Tibial artery (tissue), 4 donors: Measurements from ENCODE around the gene BOC.

Experiments
- DNase-seq, 2 donors: peaks; one replicate each; pipeline ENCODE4 v3.0.0-alpha.2; 2019
- H3K27ac ChIP-seq, 2 donors: fragments of 200-600 bp; sonication (generic) in 1 of 2; 1 replicate in 1 of 2; 2 replicates in 1 of 2; pipeline ENCODE4 v1.5.1; 2018 to 2019; ENCODE audit warnings: mild to moderate bottlenecking in 1 of 2
- H3K27me3 ChIP-seq, 2 donors: fragments of 200-600 bp; sonication (generic) in 1 of 2; one replicate each; pipeline versions ENCODE4 v1.5.1 to v1.6.0; 2016 to 2019
- H3K36me3 ChIP-seq, 3 donors: fragments of 200-600 bp; sonication (generic) in 2 of 3; one replicate each; pipeline ENCODE4 v1.5.1; 2016 to 2019; ENCODE audit warnings: mild to moderate bottlenecking in 2 of 3
- H3K4me1 ChIP-seq, 4 donors: fragments of 200-600 bp; sonication (generic) in 2 of 4; 1 replicate in 3 of 4; 2 replicates in 1 of 4; pipeline ENCODE4 v1.5.1; 2016 to 2019
- H3K4me3 ChIP-seq, 2 donors: fragments of 200-600 bp; sonication (generic) in 1 of 2; 1 replicate in 1 of 2; 2 replicates in 1 of 2; pipeline ENCODE4 v1.5.1; 2018 to 2019; ENCODE audit warnings: mild to moderate bottlenecking in 2 of 2
- H3K9me3 ChIP-seq, 3 donors: fragments of 200-600 bp; sonication (generic) in 1 of 3; one replicate each; pipeline ENCODE4 v1.5.1; 2016 to 2019
- intact Hi-C: fragments of 100-400 bp; cut with DNase I; formaldehyde crosslinking; loops from one replicate; pipeline ENCODE4 v1.15.0; 2023; ENCODE audit warnings: low total_unique reads
- TF ChIP-seq, protein P1 (sequence below), 2 experiments: fragments of 200-600 bp in 1 of 2; fragments of 450-650 bp in 1 of 2; IDR thresholded peaks; one replicate each; pipeline ENCODE4 v1.5.1; 2017 to 2019; ENCODE audit warnings: antibody characterized with exemption in 2 of 2, mild to moderate bottlenecking in 1 of 2, moderate library complexity in 1 of 2

Gene BOC

DNA sequence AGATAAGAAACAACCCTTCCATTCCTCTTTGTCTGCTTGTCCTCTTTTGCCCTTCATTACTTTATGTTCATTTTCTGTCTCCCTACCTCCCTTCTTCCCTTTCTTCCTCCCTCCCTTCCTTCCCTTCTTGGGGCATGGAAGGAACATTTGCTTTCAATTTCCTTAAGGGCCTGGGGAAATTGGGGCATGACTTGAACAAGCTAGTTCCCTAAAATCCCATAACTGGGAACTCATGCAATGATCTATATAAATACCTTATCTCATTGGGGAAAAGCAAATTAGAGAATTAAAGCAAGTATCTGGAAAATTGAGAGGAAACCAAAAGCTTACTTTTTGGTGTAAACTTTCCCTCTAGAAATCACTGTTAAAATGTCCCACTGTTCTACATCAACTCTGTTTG is 35.7 kb downstream of the BOC start:
- TF ChIP-seq, protein P1, sequence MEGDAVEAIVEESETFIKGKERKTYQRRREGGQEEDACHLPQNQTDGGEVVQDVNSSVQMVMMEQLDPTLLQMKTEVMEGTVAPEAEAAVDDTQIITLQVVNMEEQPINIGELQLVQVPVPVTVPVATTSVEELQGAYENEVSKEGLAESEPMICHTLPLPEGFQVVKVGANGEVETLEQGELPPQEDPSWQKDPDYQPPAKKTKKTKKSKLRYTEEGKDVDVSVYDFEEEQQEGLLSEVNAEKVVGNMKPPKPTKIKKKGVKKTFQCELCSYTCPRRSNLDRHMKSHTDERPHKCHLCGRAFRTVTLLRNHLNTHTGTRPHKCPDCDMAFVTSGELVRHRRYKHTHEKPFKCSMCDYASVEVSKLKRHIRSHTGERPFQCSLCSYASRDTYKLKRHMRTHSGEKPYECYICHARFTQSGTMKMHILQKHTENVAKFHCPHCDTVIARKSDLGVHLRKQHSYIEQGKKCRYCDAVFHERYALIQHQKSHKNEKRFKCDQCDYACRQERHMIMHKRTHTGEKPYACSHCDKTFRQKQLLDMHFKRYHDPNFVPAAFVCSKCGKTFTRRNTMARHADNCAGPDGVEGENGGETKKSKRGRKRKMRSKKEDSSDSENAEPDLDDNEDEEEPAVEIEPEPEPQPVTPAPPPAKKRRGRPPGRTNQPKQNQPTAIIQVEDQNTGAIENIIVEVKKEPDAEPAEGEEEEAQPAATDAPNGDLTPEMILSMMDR (IDR thresholded peaks at IDR 0.05): no peak
- H3K4me1 ChIP-seq: peaks cover 0 to 16% (median 7%) of the 10 kb centered on the region in 4 donors
- no peak for DNase-seq
- H3K27ac ChIP-seq: peak overlapping the region; percentile 43 to 54
- peaks cover 0 to 19% (median 11%) of the 10 kb centered on the region in 3 donors for H3K36me3 ChIP-seq
- intact Hi-C loops: no loop called here
- H3K27me3 ChIP-seq: no peaks in the 10 kb centered on the region
- H3K4me3 ChIP-seq: no peak overlapping the region
- no peaks in the 10 kb centered on the region for H3K9me3 ChIP-seq

GRCh38 chr3:113247675-113248458 is 36.5 kb downstream of the BOC start:
- Histone ChIP-seq H3K36me3 (peaks cover 0 to 26% (median 12%) of the 10 kb centered on the region in 3 donors), H3K27ac (peak overlapping the region; percentile 54 to 62), H3K4me1 (peaks cover 0 to 16% (median 7%) of the 10 kb centered on the region in 4 donors), H3K9me3 (no peaks in the 10 kb centered on the region), H3K27me3 (no peaks in the 10 kb centered on the region), H3K4me3 (no peak overlapping the region)
- intact Hi-C loops: no loop called here
- no peak for DNase-seq
- TF ChIP-seq, protein P1 (IDR thresholded peaks at IDR 0.05): no peak

- intact Hi-C loops: no loop called here
- no peaks in the 10 kb centered on the region for H3K9me3 ChIP-seq
These were observed 37.8 kb downstream of the BOC start for GRCh38 chr3:113249111-113249510.

DNA sequence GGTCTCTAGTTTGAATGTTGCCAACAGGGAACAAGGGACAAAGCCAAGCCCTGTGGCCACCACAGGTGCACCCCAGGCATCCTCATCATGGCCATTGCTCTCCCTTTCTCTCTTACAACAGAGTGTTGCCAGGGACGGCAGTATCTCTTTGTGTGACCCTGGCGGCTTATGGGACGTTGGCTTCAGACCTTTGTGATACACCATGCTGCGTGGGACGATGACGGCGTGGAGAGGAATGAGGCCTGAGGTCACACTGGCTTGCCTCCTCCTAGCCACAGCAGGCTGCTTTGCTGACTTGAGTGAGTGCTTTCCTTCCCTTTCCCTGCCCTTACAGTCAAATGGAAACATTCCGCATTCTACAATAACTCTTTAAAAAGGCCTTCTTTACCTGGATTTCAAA is 38.2 kb downstream of the BOC start:
- H3K36me3 ChIP-seq: peaks cover 0 to 26% (median 12%) of the 10 kb centered on the region in 3 donors
- H3K9me3 ChIP-seq: no peaks in the 10 kb centered on the region
- H3K4me1 ChIP-seq: peaks cover 0 to 30% (median 12%) of the 10 kb centered on the region in 4 donors
- H3K27ac ChIP-seq: no peak overlapping the region
- TF ChIP-seq, protein P1 (IDR thresholded peaks at IDR 0.05): no peak
- intact Hi-C loops: no loop called here
- no peaks in the 10 kb centered on the region for H3K27me3 ChIP-seq
- DNase-seq: no peak
- no peak overlapping the region for H3K4me3 ChIP-seq

More at GRCh38 chr3:113249111-113249510, 37.8 kb downstream of the BOC start:
- Histone ChIP-seq H3K27ac (peak overlapping the region; percentile 54 to 62), H3K36me3 (peaks cover 0 to 26% (median 12%) of the 10 kb centered on the region in 3 donors), H3K4me1 (peaks cover 0 to 25% (median 10%) of the 10 kb centered on the region in 4 donors), H3K27me3 (no peaks in the 10 kb centered on the region), H3K4me3 (no peak overlapping the region)
- TF ChIP-seq, protein P1 (IDR thresholded peaks at IDR 0.05): no peak
- no peak for DNase-seq

- H3K4me1 ChIP-seq: peaks cover 0 to 32% (median 15%) of the 10 kb centered on the region in 4 donors
- H3K27me3 ChIP-seq: no peaks in the 10 kb centered on the region
- DNase-seq: no peak
- peaks cover 0 to 26% (median 14%) of the 10 kb centered on the region in 3 donors for H3K36me3 ChIP-seq
- H3K4me3 ChIP-seq: no peak overlapping the region
- H3K27ac ChIP-seq: no peak overlapping the region
- intact Hi-C loops: no loop called here
- no peaks in the 10 kb centered on the region for H3K9me3 ChIP-seq
- TF ChIP-seq, protein P1 (IDR thresholded peaks at IDR 0.05): no peak
These were observed 39.2 kb downstream of the BOC start for GRCh38 chr3:113250566-113250965.
